ENCODE data around the gene MAB21L3. TPM values are rescaled to one million over a fixed set of nuclear protein-coding genes. Genes with fewer than 3 reads are reported as not detected.
A peak's percentile ranks its signal among the peaks of the same experiment; 100 is the strongest.

MAB21L3 gene
- total and polyA plus RNA-seq, 2 donors: 0.14 to 0.23 TPM

DNA sequence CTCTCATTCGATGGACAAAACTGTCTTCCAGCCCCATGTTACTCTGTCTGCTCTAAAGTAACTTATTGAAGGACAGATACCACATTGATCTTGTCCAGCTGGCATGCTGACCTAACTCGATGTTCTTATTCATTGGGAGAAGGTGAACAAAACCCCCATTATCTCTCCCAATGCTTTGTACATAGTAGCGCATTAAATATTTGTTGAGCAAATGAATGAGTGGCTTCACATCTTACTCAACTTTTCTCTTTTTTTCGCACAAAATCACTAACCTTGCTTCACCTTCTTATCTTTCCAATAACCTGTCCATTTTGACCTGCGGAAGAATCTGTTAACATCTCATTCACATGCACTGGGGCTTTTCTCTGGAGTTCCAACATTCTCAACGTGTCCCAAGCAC is 18.3 kb downstream of the MAB21L3 start:
- Histone ChIP-seq H3K4me1 (ENCODE audit: control insufficient read depth in 2 of 2, insufficient read depth in 2 of 2, low read length in 2 of 2) (peaks cover 7 to 20% of the 10 kb centered on the region in 2 donors), H3K9me3 (ENCODE audit: control insufficient read depth in 2 of 2, insufficient read depth in 1 of 2, low read length in 1 of 2) (no peaks in the 10 kb centered on the region), H3K4me3 (ENCODE audit: low read length in 2 of 2) (no peak overlapping the region), H3K27ac (ENCODE audit: low read depth in 1 of 2, low read length in 1 of 2) (no peak overlapping the region), H3K27me3 (ENCODE audit: control insufficient read depth in 2 of 2, insufficient read depth in 1 of 2, low read length in 1 of 2) (peaks cover 0 to 16% of the 10 kb centered on the region in 2 donors), H3K36me3 (ENCODE audit: control insufficient read depth in 2 of 2, insufficient read depth in 2 of 2, low read length in 1 of 2) (no peaks in the 10 kb centered on the region)
- 95% methylated on average over 6 of the region's 6 CpGs for WGBS
- no peak for DNase-seq (ENCODE audit: low read depth in 6 of 9, low spot score in 9 of 9)

DNA sequence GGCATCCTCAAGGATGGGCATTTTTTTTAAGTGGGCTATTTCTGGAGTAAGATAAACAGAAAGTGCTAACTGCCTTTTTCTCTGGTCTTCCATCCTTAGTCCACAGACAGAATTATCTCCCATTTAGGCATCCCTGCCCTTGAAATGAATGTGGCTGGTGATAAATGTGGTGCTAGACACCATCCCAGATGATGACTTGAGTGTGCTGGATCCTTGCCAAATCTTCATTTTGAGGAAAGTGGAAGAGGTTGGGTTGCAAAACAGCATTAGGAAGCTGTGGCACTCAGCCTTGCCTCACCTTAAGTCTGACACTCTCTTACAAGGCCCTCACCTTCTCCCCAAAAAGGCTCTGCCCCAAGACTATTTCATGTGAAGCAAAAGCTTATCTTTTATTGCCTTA is 19.2 kb downstream of the MAB21L3 start:
- no peaks in the 10 kb centered on the region for H3K36me3 ChIP-seq (ENCODE audit: control insufficient read depth in 2 of 2, insufficient read depth in 2 of 2, low read length in 1 of 2)
- DNase-seq (ENCODE audit: low read depth in 6 of 9, low spot score in 9 of 9): no peak
- H3K9me3 ChIP-seq (ENCODE audit: control insufficient read depth in 2 of 2, insufficient read depth in 1 of 2, low read length in 1 of 2): no peaks in the 10 kb centered on the region
- H3K4me3 ChIP-seq (ENCODE audit: low read length in 2 of 2): no peak overlapping the region
- H3K4me1 ChIP-seq (ENCODE audit: control insufficient read depth in 2 of 2, insufficient read depth in 2 of 2, low read length in 2 of 2): peaks cover 7 to 20% of the 10 kb centered on the region in 2 donors
- H3K27me3 ChIP-seq (ENCODE audit: control insufficient read depth in 2 of 2, insufficient read depth in 1 of 2, low read length in 1 of 2): peaks cover 0 to 16% of the 10 kb centered on the region in 2 donors
- no peak overlapping the region for H3K27ac ChIP-seq (ENCODE audit: low read depth in 1 of 2, low read length in 1 of 2)

DNA sequence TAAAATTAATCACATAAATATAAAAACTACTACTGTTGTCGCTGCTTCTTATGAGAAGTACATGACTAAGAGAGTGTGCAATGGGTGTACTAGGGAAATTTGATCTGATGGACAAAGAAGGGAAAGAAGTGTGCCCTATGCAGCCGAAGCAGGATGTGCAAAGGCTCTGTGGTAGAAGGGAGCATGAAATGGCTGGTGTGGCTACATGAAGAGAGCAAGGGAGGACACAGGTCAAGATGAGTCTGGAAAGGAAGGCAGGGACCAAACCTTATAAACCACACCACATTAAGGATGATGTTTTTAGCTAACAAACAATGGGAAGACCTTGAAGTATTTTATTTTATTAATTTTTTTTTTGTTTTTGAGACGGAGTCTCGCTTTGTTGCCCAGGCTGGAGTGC is 20.0 kb downstream of the MAB21L3 start:
- Histone ChIP-seq H3K27me3 (ENCODE audit: control insufficient read depth in 2 of 2, insufficient read depth in 1 of 2, low read length in 1 of 2) (peaks cover 0 to 14% of the 10 kb centered on the region in 2 donors), H3K4me3 (ENCODE audit: low read length in 2 of 2) (no peak overlapping the region), H3K9me3 (ENCODE audit: control insufficient read depth in 2 of 2, insufficient read depth in 1 of 2, low read length in 1 of 2) (no peaks in the 10 kb centered on the region), H3K36me3 (ENCODE audit: control insufficient read depth in 2 of 2, insufficient read depth in 2 of 2, low read length in 1 of 2) (no peaks in the 10 kb centered on the region), H3K4me1 (ENCODE audit: control insufficient read depth in 2 of 2, insufficient read depth in 2 of 2, low read length in 2 of 2) (peaks cover 7 to 20% of the 10 kb centered on the region in 2 donors), H3K27ac (ENCODE audit: low read depth in 1 of 2, low read length in 1 of 2) (no peak overlapping the region)
- no peak for DNase-seq (ENCODE audit: low read depth in 6 of 9, low spot score in 9 of 9)
- WGBS: 96% methylated on average over 4 of the region's 4 CpGs

DNA sequence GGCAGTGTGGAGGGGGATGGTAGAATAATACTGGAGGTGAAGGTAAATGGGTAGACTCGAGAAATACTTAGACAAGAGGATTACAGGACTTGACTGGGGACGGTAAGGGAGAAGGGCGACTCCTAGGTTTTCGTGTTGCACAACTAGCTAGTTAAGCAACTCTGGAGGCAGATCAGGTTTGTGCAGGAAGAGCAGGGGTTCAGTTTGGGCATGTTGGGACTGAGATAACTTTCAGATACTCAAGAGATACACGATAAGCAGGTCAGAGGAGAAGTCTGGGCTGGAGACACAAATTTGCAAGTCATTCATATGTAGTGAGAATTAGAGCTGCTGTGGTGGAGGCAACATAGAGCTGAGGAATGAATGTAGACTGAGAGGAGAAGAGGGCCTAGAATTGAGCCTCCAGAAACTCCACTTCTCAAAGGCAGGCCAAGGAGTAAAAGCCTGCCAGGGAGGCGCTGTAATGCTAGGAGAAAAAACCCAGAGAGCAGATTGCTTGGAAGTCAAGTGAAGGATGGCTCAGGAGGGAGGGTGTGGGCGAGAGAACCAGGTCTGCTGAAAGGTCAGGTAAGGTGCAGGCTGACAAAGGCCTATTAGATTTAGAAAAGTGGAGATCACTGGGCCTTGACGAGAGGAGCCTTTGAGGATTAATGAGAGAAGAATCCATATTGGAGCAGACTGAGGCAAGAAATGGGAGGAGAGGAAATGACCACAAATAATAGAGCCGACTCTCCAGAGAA is 20.8 kb downstream of the MAB21L3 start:
- Histone ChIP-seq H3K27ac (ENCODE audit: low read depth in 1 of 2, low read length in 1 of 2) (peak overlapping the region in 1 of 2 donors; percentile 36), H3K9me3 (ENCODE audit: control insufficient read depth in 2 of 2, insufficient read depth in 1 of 2, low read length in 1 of 2) (no peaks in the 10 kb centered on the region), H3K4me3 (ENCODE audit: low read length in 2 of 2) (no peak overlapping the region), H3K36me3 (ENCODE audit: control insufficient read depth in 2 of 2, insufficient read depth in 2 of 2, low read length in 1 of 2) (no peaks in the 10 kb centered on the region), H3K4me1 (ENCODE audit: control insufficient read depth in 2 of 2, insufficient read depth in 2 of 2, low read length in 2 of 2) (peaks cover 7 to 20% of the 10 kb centered on the region in 2 donors), H3K27me3 (ENCODE audit: control insufficient read depth in 2 of 2, insufficient read depth in 1 of 2, low read length in 1 of 2) (peaks cover 0 to 14% of the 10 kb centered on the region in 2 donors)
- 90% methylated on average over 9 of the region's 9 CpGs for WGBS
- no peak for DNase-seq (ENCODE audit: low read depth in 6 of 9, low spot score in 9 of 9)

DNA sequence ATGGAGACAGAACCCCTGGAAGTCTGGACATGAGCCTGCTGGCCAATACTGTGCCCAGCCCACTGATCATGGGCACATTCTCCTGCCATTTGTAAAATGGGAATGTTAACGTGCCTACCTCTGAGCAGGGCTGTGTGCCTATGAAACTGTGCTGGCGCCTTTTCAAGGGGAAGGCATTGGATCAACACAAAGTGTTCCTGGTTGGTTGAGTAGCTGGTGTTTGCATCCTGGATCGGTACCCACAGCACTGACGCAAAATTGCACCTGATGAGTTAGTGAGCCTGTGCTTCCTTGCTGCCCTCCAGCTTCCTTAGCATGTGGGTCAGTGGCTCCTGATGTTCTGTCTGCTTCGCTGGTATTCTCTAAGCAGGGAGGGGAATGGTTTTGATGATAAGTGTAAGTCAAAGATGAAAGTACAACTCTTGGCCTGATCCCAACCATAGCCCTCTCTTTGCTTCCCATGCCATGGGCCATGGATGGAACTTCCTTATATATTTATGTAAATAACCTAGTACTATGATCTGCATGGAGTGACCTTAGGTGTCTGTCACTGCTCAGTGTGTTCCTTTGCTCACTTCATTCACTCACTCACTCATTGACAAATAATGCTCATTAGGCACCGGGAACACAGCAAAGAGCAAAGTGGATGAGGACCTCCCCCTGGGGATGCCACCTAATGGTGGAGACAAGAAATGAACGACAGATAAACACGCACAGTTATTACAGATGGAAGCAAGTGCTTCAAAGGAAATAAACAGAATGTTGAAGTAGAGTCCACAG is 22.7 kb downstream of the MAB21L3 start:
- no peak for DNase-seq (ENCODE audit: low read depth in 6 of 9, low spot score in 9 of 9)
- 62% methylated on average over 8 of the region's 8 CpGs for WGBS
- H3K27ac ChIP-seq (ENCODE audit: low read depth in 1 of 2, low read length in 1 of 2): no peak overlapping the region
- no peaks in the 10 kb centered on the region for H3K9me3 ChIP-seq (ENCODE audit: control insufficient read depth in 2 of 2, insufficient read depth in 1 of 2, low read length in 1 of 2)
- H3K27me3 ChIP-seq (ENCODE audit: control insufficient read depth in 2 of 2, insufficient read depth in 1 of 2, low read length in 1 of 2): peaks cover 0 to 4% of the 10 kb centered on the region in 2 donors
- no peak overlapping the region for H3K4me3 ChIP-seq (ENCODE audit: low read length in 2 of 2)
- H3K36me3 ChIP-seq (ENCODE audit: control insufficient read depth in 2 of 2, insufficient read depth in 2 of 2, low read length in 1 of 2): no peaks in the 10 kb centered on the region
- H3K4me1 ChIP-seq (ENCODE audit: control insufficient read depth in 2 of 2, insufficient read depth in 2 of 2, low read length in 2 of 2): peaks cover 0 to 3% of the 10 kb centered on the region in 2 donors

DNA sequence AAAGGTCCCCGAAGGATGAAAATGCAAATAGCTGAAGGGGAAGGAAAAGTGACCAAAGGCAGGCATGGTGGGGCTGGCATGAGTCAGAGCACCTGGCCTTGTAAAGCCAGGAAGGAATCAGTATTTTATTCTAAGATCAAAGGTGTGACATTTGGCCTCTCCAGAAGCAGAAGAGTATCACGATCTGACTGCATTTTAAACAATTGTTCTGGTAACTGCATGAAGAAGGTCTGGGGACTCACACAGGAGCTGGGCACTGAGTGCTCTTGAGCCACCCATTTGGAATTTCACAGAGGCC is 23.2 kb downstream of the MAB21L3 start:
- Histone ChIP-seq H3K36me3 (ENCODE audit: control insufficient read depth in 2 of 2, insufficient read depth in 2 of 2, low read length in 1 of 2) (no peaks in the 10 kb centered on the region), H3K4me1 (ENCODE audit: control insufficient read depth in 2 of 2, insufficient read depth in 2 of 2, low read length in 2 of 2) (no peaks in the 10 kb centered on the region), H3K27ac (ENCODE audit: low read depth in 1 of 2, low read length in 1 of 2) (no peak overlapping the region), H3K4me3 (ENCODE audit: low read length in 2 of 2) (no peak overlapping the region), H3K9me3 (ENCODE audit: control insufficient read depth in 2 of 2, insufficient read depth in 1 of 2, low read length in 1 of 2) (no peaks in the 10 kb centered on the region), H3K27me3 (ENCODE audit: control insufficient read depth in 2 of 2, insufficient read depth in 1 of 2, low read length in 1 of 2) (peaks cover 0 to 4% of the 10 kb centered on the region in 2 donors)
- 49% methylated on average over 2 of the region's 2 CpGs for WGBS
- DNase-seq (ENCODE audit: low read depth in 6 of 9, low spot score in 9 of 9): no peak

DNA sequence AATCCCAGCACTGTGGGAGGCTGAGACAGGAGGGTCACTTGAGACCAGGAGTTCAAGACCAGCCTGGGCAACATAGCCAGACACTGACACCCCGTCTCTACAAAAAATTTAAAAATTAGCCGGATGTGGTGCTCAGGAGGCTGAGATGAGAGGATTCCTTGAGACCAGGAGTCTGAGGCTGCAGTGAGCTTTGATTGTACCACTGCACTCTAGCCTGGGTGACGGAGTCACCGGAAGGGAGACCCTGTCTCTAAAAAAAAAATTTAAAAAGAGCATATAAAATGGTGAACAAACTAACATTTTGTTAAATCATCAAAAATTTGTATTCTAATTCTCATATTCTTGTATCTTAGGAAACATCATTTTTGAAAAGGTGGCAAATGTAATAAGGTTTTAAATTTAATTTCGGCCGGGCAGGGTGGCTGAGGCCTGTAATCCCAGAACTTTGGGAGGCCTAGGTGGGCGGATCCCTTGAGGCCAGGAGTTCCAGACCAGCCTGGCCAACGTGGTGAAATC is 27.1 kb downstream of the MAB21L3 start:
- Histone ChIP-seq H3K27ac (ENCODE audit: low read depth in 1 of 2, low read length in 1 of 2) (no peak overlapping the region), H3K36me3 (ENCODE audit: control insufficient read depth in 2 of 2, insufficient read depth in 2 of 2, low read length in 1 of 2) (no peaks in the 10 kb centered on the region), H3K27me3 (ENCODE audit: control insufficient read depth in 2 of 2, insufficient read depth in 1 of 2, low read length in 1 of 2) (peaks cover 0 to 3% of the 10 kb centered on the region in 2 donors), H3K4me3 (ENCODE audit: low read length in 2 of 2) (no peak overlapping the region), H3K9me3 (ENCODE audit: control insufficient read depth in 2 of 2, insufficient read depth in 1 of 2, low read length in 1 of 2) (no peaks in the 10 kb centered on the region), H3K4me1 (ENCODE audit: control insufficient read depth in 2 of 2, insufficient read depth in 2 of 2, low read length in 2 of 2) (no peaks in the 10 kb centered on the region)
- no peak for DNase-seq (ENCODE audit: low read depth in 6 of 9, low spot score in 9 of 9)
- 97% methylated on average over 8 of the region's 8 CpGs for WGBS

DNA sequence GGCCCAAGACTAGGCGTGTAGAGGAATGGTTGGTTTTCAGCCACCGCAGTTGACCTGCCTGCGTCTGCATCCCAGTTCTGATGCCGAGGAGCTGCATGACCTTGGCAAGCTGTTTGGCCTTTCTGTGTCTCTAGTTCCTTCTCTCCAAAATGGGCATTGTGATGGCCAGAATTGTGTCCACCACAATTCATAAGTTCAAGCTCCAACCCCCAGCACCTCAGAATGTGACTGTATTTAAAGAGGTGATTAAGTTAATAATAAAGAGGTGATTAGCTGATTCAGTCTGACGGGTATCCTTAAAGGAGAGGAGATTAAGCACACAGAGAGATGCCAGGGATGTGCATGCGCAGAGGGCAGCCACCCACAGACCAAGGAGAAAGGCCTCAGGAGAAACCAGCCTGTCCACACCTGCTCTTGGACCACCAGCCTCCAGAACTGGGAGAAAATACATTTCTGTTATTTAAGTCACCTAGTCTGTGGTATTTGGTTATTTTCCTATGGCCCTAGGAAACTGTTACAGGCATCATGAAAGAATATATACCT is 28.5 kb downstream of the MAB21L3 start:
- H3K9me3 ChIP-seq (ENCODE audit: control insufficient read depth in 2 of 2, insufficient read depth in 1 of 2, low read length in 1 of 2): no peaks in the 10 kb centered on the region
- 98% methylated on average over 6 of the region's 6 CpGs for WGBS
- peaks cover 0 to 2% of the 10 kb centered on the region in 2 donors for H3K27me3 ChIP-seq (ENCODE audit: control insufficient read depth in 2 of 2, insufficient read depth in 1 of 2, low read length in 1 of 2)
- H3K36me3 ChIP-seq (ENCODE audit: control insufficient read depth in 2 of 2, insufficient read depth in 2 of 2, low read length in 1 of 2): no peaks in the 10 kb centered on the region
- no peak for DNase-seq (ENCODE audit: low read depth in 6 of 9, low spot score in 9 of 9)
- no peak overlapping the region for H3K27ac ChIP-seq (ENCODE audit: low read depth in 1 of 2, low read length in 1 of 2)
- H3K4me3 ChIP-seq (ENCODE audit: low read length in 2 of 2): no peak overlapping the region
- no peaks in the 10 kb centered on the region for H3K4me1 ChIP-seq (ENCODE audit: control insufficient read depth in 2 of 2, insufficient read depth in 2 of 2, low read length in 2 of 2)

DNA sequence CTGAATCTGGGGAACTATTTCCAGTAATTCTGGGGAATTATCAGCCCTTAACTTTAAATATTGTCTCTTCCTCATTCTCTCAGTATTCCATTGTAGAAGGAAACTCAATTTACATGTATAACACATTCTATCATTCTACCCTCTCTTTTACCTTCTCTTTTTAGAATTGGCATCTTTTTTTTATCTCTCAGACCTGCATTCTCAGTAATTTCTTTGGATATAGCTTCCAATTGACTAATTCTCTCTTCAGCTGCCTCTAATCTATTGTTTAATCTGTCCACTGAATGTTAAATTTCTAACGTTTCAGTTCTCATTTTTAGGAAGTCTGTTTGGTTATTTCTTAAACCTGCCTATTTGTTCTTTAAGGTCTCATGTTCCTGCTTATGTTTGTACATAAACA is 33.0 kb downstream of the MAB21L3 start:
- H3K27me3 ChIP-seq (ENCODE audit: control insufficient read depth in 2 of 2, insufficient read depth in 1 of 2, low read length in 1 of 2): peaks cover 0 to 2% of the 10 kb centered on the region in 2 donors
- no peaks in the 10 kb centered on the region for H3K9me3 ChIP-seq (ENCODE audit: control insufficient read depth in 2 of 2, insufficient read depth in 1 of 2, low read length in 1 of 2)
- WGBS: 47% methylated on average over 1 of the region's 1 CpG
- H3K27ac ChIP-seq (ENCODE audit: low read depth in 1 of 2, low read length in 1 of 2): no peak overlapping the region
- H3K4me3 ChIP-seq (ENCODE audit: low read length in 2 of 2): no peak overlapping the region
- no peaks in the 10 kb centered on the region for H3K4me1 ChIP-seq (ENCODE audit: control insufficient read depth in 2 of 2, insufficient read depth in 2 of 2, low read length in 2 of 2)
- no peak for DNase-seq (ENCODE audit: low read depth in 6 of 9, low spot score in 9 of 9)
- no peaks in the 10 kb centered on the region for H3K36me3 ChIP-seq (ENCODE audit: control insufficient read depth in 2 of 2, insufficient read depth in 2 of 2, low read length in 1 of 2)
